Activated naive CD4-positive, alpha-beta T cell treated with anti-CD3 and anti-CD28 coated beads for 36 hours (primary cell): Measurements from ENCODE around the gene ADAT1. TPM values are rescaled to one million over a fixed set of nuclear protein-coding genes. Genes with fewer than 3 reads are reported as not detected.

Experiments
- CTCF ChIA-PET: fragments of 350-600 bp; sonication (Branson Sonifier 250); formaldehyde crosslinking; loops from one replicate; lab custom pipeline; 2021; ENCODE audit warnings: antibody characterized with exemption; lab: Charles Lee
- DNase-seq: peaks from one replicate; pipeline ENCODE4 v3.0.0-alpha.2; 2020
- H3K27ac Mint-ChIP-seq: one replicate; pipeline ENCODE4 v1.8.0; 2021; ENCODE audit warnings: mild to moderate bottlenecking, mixed read lengths
- H3K27me3 Mint-ChIP-seq: one replicate; pipeline ENCODE4 v1.8.0; 2021; ENCODE audit warnings: low read depth, mixed read lengths
- H3K36me3 Mint-ChIP-seq: one replicate; pipeline ENCODE4 v1.8.0; 2021; ENCODE audit warnings: low read depth, mixed read lengths
- H3K4me1 Mint-ChIP-seq: one replicate; pipeline ENCODE4 v1.8.0; 2021; ENCODE audit warnings: low read depth, mixed read lengths
- H3K4me3 Mint-ChIP-seq: one replicate; pipeline ENCODE4 v1.8.0; 2021; ENCODE audit warnings: mild to moderate bottlenecking, moderate library complexity, mixed read lengths
- H3K9me3 Mint-ChIP-seq: one replicate; pipeline ENCODE4 v1.8.0; 2021; ENCODE audit warnings: mixed read lengths
- intact Hi-C: fragments of 100-400 bp; cut with micrococcal nuclease; formaldehyde crosslinking; loops from one replicate; pipeline ENCODE4 v1.15.1; 2023
- total RNA-seq, 2 experiments: library from RNA; stranded (reverse); gene quantifications; one replicate each; pipeline ENCODE4 v1.2.3, GENCODE V29; 2021

The ADAT1 gene, protein sequence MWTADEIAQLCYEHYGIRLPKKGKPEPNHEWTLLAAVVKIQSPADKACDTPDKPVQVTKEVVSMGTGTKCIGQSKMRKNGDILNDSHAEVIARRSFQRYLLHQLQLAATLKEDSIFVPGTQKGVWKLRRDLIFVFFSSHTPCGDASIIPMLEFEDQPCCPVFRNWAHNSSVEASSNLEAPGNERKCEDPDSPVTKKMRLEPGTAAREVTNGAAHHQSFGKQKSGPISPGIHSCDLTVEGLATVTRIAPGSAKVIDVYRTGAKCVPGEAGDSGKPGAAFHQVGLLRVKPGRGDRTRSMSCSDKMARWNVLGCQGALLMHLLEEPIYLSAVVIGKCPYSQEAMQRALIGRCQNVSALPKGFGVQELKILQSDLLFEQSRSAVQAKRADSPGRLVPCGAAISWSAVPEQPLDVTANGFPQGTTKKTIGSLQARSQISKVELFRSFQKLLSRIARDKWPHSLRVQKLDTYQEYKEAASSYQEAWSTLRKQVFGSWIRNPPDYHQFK
- 10 to 100 TPM; 45.3 to 47.5 TPM for total RNA-seq

DNA sequence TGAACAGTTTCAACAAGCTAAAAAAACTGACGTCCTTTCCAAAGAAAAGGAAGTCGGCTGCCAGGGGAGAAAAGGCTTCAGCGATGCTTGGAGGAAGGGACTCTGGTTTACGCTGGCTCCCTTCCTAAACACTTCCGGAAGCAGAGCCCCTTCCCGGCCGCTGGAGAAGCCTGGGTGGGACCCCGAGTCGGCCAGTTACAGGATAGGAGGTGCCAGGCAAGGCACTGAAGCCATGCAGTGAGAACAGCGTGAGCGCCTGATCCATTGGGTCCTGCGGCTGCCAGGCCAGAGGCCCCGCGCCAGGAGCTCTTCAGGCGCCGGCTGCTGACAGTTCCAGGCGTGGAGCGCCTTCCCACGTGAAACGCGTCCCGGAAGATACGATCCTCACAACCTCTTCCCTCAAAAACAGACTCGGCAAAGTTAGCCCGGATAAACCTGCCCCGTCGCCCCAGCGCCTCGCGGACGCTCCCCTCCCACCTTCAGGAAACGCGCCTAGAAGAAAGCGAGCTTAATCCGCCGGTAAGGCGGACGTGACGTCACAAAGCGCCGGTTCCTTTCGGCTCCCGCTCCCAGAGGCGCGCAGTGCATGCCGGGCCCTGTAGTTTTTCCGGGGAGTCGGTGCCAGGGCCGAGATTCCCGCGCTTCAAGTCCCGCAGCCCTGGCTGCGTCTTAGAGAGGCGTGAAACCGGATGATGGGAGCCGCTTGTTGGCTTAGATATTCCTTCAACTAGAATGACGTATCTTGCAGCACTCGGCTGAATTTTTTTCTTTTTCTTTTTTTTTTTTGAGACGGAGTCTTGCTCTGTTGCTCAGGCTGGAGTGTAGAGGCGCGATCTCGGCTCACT lies at the start of gene ADAT1:
Gene ADAT1, minus strand, starts transcription at position 521 of the 845 bp plus-strand sequence. CDS start 2,482 bp downstream, outside the sequence.
- intact Hi-C loops = loop anchor here (1.0 to 10.0 kb wide), 13 partner anchors 24 to 1567 kb away; partner anchors contain the start of genes CFDP1, KARS1, MLKL and PSMD7
- H3K4me3 Mint-ChIP-seq = peak within 1 kb of the TSS; percentile 95
- CTCF ChIA-PET = interaction anchor here (0.8 to 2.8 kb wide), 7 partner anchors 22 to 424 kb away, joined by 3 to 12 read pairs (median 4); partner anchors contain the start of genes GABARAPL2, KARS1 and TERF2IP
- peaks cover 39% of the 10 kb centered on the region for H3K4me1 Mint-ChIP-seq
- H3K27ac Mint-ChIP-seq = peak within 1 kb of the TSS; percentile 95
- no peaks in the 10 kb centered on the region for H3K9me3 Mint-ChIP-seq
- no peaks in the 10 kb centered on the region for H3K27me3 Mint-ChIP-seq
- DNase-seq = peak; percentile 99
- H3K36me3 Mint-ChIP-seq = peaks cover 45% of the 10 kb centered on the region

GRCh38 chr16:75667503-75667902 lies 44.4 kb upstream of the ADAT1 start:
- Mint-ChIP-seq H3K9me3 (no peaks in the 10 kb centered on the region), H3K27ac (no peak overlapping the region), H3K4me3 (no peak overlapping the region), H3K27me3 (no peaks in the 10 kb centered on the region), H3K4me1 (no peaks in the 10 kb centered on the region), H3K36me3 (no peaks in the 10 kb centered on the region)
- no peak for DNase-seq
- intact Hi-C loops = no loop called here
- CTCF ChIA-PET = no interaction called here

DNA sequence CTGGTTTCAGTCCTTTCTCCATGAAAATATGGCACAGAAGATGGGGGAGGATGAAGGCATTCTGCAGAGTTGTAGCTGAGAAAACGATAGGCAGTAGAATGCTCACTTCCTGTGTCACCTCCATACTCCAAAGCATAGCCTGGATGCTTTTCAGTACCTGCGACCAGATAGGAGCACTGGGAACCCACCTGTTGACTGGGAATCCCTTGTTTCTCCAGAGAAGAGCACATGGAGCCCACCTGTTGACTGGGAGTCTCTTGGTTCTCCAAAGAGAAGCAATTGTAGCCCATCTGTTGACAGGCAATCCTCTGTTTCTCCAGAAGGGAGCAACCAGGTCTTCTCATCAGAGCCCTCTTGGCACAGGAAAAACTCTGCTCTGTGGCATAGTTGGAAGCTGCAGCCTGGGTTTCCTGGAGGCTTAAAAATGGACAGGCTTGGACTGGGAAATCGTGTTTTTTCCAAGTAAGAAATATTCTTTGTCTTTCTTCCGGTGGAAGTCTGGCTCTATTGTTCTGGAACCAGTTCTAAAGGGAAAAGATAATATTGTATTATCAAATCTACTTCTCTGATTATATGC lies 37.7 kb upstream of the ADAT1 start:
- no peaks in the 10 kb centered on the region for H3K9me3 Mint-ChIP-seq
- H3K4me3 Mint-ChIP-seq = no peak overlapping the region
- no peaks in the 10 kb centered on the region for H3K4me1 Mint-ChIP-seq
- peaks cover 18% of the 10 kb centered on the region for H3K36me3 Mint-ChIP-seq
- DNase-seq = no peak
- H3K27ac Mint-ChIP-seq = no peak overlapping the region
- intact Hi-C loops = no loop called here
- H3K27me3 Mint-ChIP-seq = no peaks in the 10 kb centered on the region
- CTCF ChIA-PET = no interaction called here

DNA sequence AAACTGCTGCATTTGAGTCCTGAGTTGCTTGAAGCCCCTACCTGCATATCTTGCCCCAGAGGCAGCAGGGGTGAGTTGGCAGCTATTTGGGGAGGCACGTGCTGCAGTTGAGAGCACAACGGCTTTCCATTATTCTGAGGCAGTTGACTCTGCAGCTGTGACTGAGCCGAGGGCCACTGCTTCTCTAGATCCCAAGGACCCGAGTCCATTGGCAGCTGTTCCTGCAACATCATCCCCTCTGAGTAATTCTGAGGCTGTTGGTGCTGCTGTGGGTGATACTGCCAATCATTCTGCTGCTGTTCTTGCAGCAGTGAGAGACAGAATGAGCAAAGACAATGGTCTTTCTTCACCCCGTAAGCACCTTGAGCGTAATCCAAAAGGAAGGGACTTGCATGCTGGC lies 37.2 kb upstream of the ADAT1 start:
- H3K27ac Mint-ChIP-seq = peak overlapping the region; percentile 34
- intact Hi-C loops = no loop called here
- CTCF ChIA-PET = interaction anchor here (1.6 kb wide), 1 partner anchor 10 kb away, joined by 3 read pairs; no protein-coding TSS in a partner anchor

GRCh38 chr16:75658175-75658574 lies 35.1 kb upstream of the ADAT1 start:
- no peaks in the 10 kb centered on the region for H3K27me3 Mint-ChIP-seq
- H3K27ac Mint-ChIP-seq = peak overlapping the region; percentile 27

More for the DNA sequence above, 37.2 kb upstream of the ADAT1 start:
- DNase-seq = no peak
- Mint-ChIP-seq H3K27me3 (no peaks in the 10 kb centered on the region), H3K9me3 (no peaks in the 10 kb centered on the region), H3K4me3 (no peak overlapping the region), H3K4me1 (no peaks in the 10 kb centered on the region), H3K36me3 (peaks cover 20% of the 10 kb centered on the region)

GRCh38 chr16:75653922-75654321 lies 30.8 kb upstream of the ADAT1 start:
- CTCF ChIA-PET = interaction anchor here (0.6 to 1.8 kb wide), 2 partner anchors 110 to 272 kb away, joined by 6 to 10 read pairs; no protein-coding TSS in a partner anchor
- Mint-ChIP-seq H3K9me3 (no peaks in the 10 kb centered on the region), H3K4me3 (peak overlapping the region; percentile 3), H3K4me1 (peaks cover 39% of the 10 kb centered on the region), H3K27me3 (no peaks in the 10 kb centered on the region), H3K36me3 (peaks cover 43% of the 10 kb centered on the region), H3K27ac (peak overlapping the region; percentile 86)
- intact Hi-C loops = no loop called here
- DNase-seq = no peak

More at GRCh38 chr16:75658175-75658574, 35.1 kb upstream of the ADAT1 start:
- H3K9me3 Mint-ChIP-seq = no peaks in the 10 kb centered on the region
- CTCF ChIA-PET = interaction anchor here (0.6 kb wide), 1 partner anchor 120 kb away, joined by 3 read pairs; no protein-coding TSS in a partner anchor
- intact Hi-C loops = no loop called here
- H3K36me3 Mint-ChIP-seq = peaks cover 29% of the 10 kb centered on the region
- peaks cover 11% of the 10 kb centered on the region for H3K4me1 Mint-ChIP-seq
- DNase-seq = no peak
- H3K4me3 Mint-ChIP-seq = no peak overlapping the region

DNA sequence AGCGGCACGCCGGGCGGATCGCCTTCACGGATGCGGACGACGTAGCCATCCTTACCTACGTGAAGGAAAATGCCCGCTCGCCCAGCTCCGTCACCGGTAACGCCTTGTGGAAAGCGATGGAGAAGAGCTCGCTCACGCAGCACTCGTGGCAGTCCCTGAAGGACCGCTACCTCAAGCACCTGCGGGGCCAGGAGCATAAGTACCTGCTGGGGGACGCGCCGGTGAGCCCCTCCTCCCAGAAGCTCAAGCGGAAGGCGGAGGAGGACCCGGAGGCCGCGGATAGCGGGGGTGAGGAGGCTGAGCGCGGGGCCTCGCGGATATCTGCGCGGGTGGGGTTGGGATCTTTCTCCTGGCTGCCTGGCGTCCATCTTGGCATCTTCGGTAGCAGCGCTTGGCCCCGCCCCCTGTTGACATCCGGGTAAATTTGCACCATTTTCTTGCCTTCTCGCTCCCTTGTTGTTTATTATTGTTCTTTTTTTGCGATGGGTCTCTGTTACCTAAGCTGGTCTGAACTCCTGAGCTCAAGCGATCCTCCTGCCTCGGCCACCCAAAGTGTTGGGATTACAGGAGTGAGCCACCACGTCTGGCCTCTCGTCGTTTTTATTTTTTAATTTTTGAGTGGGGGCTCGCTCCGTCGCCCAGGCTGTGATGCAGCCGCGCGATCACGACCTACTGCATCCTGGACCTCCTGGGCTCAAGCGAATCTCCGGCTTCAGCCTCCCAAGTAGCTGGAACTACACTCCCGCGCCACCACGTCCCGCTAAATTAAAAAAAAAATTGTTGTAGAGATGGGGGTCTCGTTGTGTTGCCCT lies 25.4 kb upstream of the ADAT1 start:
- no peaks in the 10 kb centered on the region for H3K27me3 Mint-ChIP-seq
- DNase-seq = peak; percentile 93
- peak overlapping the region; percentile 98 for H3K27ac Mint-ChIP-seq
- H3K9me3 Mint-ChIP-seq = no peaks in the 10 kb centered on the region
- intact Hi-C loops = loop anchor here (1.0 to 5.0 kb wide), 2 partner anchors 661 to 1564 kb away; partner anchors contain the start of gene WDR59
- peaks cover 37% of the 10 kb centered on the region for H3K36me3 Mint-ChIP-seq
- peak overlapping the region; percentile 96 for H3K4me3 Mint-ChIP-seq
- peaks cover 62% of the 10 kb centered on the region for H3K4me1 Mint-ChIP-seq
- CTCF ChIA-PET = interaction anchor here (1.2 to 2.5 kb wide), 4 partner anchors 26 to 183 kb away, joined by 3 to 10 read pairs (median 6); partner anchors contain the start of gene ADAT1

- CTCF ChIA-PET = interaction anchor here (1.0 to 2.5 kb wide), 6 partner anchors 25 to 182 kb away, joined by 3 to 10 read pairs (median 5); partner anchors contain the start of gene ADAT1
- Mint-ChIP-seq H3K36me3 (peaks cover 39% of the 10 kb centered on the region), H3K27me3 (no peaks in the 10 kb centered on the region), H3K9me3 (no peaks in the 10 kb centered on the region), H3K4me3 (peak within 1 kb of the TSS; percentile 96), H3K27ac (peak within 1 kb of the TSS; percentile 98), H3K4me1 (peaks cover 62% of the 10 kb centered on the region)
- DNase-seq = peak; percentile 96
- intact Hi-C loops = loop anchor here (1.0 to 5.0 kb wide), 10 partner anchors 24 to 1565 kb away; partner anchors contain the start of genes ADAT1, CFDP1, GABARAPL2 and TMEM170A
These were observed 24.6 kb upstream of the ADAT1 start, which contains the start of the genes KARS1 and TERF2IP for GRCh38 chr16:75647492-75648264. Gene KARS1, minus strand, starts transcription at chr16:75647665. Its CDS starts 26 bp downstream, at chr16:75647639. Gene TERF2IP, plus strand, starts transcription at chr16:75647773. Its CDS starts 110 bp downstream, at chr16:75647883.

DNA sequence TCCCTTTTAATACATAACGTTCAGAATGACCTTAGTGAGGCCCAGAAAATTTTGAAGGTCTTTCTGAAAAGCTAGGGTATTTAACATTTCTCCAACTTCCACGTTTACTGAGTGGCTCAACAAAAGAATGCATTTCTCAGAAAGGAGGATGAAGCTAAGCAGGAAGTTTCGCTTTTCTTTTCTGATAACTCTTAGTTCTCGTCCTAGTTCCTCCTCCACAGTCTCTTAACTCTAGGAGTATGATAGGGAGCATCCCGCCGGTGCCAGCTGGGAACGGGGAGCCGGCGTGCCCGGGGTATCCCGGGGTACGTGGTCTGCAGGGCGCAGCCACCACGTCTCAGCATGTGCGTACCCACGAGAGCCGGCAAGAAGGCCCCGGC lies 24.0 kb upstream of the ADAT1 start:
- Mint-ChIP-seq H3K9me3 (no peaks in the 10 kb centered on the region), H3K27me3 (no peaks in the 10 kb centered on the region), H3K36me3 (peaks cover 39% of the 10 kb centered on the region), H3K27ac (peak overlapping the region; percentile 92), H3K4me3 (peak overlapping the region; percentile 96), H3K4me1 (peaks cover 60% of the 10 kb centered on the region)
- DNase-seq = no peak
- CTCF ChIA-PET = interaction anchor here (0.8 to 2.5 kb wide), 7 partner anchors 25 to 447 kb away, joined by 3 to 10 read pairs (median 4); partner anchors contain the start of gene ADAT1
- intact Hi-C loops = loop anchor here (1.0 to 5.0 kb wide), 9 partner anchors 24 to 660 kb away; partner anchors contain the start of genes ADAT1, CFDP1, GABARAPL2 and TMEM170A
